ENCODE results near the gene MCRIP2.

DNA sequence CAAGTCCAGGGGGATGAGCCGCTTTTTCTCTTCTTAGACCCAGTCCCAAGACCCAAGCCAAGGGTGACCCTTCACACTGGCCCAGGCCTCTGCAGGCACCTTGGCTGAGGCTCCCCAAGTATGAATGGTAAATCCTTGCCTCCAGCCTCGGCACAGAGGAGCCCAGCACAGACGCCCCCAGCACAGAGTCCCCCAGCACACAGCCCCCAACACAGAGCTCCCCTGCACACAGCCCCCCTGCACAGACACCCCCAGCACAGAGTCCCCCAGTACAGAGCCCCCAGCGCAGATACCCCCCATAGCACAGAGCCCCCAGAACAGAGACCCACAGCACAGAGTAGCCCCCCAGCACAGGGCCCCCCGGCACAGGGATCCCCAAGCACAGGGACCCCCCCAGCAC lies 1.0 kb upstream of the MCRIP2 start:
- no peak for TF ChIP-seq POLR2A (IDR thresholded peaks at IDR 0.05)
- TF ChIP-seq, protein P1, sequence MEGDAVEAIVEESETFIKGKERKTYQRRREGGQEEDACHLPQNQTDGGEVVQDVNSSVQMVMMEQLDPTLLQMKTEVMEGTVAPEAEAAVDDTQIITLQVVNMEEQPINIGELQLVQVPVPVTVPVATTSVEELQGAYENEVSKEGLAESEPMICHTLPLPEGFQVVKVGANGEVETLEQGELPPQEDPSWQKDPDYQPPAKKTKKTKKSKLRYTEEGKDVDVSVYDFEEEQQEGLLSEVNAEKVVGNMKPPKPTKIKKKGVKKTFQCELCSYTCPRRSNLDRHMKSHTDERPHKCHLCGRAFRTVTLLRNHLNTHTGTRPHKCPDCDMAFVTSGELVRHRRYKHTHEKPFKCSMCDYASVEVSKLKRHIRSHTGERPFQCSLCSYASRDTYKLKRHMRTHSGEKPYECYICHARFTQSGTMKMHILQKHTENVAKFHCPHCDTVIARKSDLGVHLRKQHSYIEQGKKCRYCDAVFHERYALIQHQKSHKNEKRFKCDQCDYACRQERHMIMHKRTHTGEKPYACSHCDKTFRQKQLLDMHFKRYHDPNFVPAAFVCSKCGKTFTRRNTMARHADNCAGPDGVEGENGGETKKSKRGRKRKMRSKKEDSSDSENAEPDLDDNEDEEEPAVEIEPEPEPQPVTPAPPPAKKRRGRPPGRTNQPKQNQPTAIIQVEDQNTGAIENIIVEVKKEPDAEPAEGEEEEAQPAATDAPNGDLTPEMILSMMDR (IDR thresholded peaks at IDR 0.05 in 8 of 11, conservative IDR thresholded peaks at IDR 0.05 in 3 of 11): no peak
- no peak for TF ChIP-seq POLR2AphosphoS5 (IDR thresholded peaks at IDR 0.05)

Measured in spleen (tissue), 7 donors.